HG03095 (cell line): Measurements from ENCODE around the gene B3GALT5.

Experiments used
- ATAC-seq: cut with Tn5 transposase; IDR thresholded peaks from one replicate; pipeline ENCODE4 v1.9.1; 2021; ENCODE audit warnings: moderate library complexity; ENCODE audit not compliant: unreplicated experiment

Gene B3GALT5

DNA sequence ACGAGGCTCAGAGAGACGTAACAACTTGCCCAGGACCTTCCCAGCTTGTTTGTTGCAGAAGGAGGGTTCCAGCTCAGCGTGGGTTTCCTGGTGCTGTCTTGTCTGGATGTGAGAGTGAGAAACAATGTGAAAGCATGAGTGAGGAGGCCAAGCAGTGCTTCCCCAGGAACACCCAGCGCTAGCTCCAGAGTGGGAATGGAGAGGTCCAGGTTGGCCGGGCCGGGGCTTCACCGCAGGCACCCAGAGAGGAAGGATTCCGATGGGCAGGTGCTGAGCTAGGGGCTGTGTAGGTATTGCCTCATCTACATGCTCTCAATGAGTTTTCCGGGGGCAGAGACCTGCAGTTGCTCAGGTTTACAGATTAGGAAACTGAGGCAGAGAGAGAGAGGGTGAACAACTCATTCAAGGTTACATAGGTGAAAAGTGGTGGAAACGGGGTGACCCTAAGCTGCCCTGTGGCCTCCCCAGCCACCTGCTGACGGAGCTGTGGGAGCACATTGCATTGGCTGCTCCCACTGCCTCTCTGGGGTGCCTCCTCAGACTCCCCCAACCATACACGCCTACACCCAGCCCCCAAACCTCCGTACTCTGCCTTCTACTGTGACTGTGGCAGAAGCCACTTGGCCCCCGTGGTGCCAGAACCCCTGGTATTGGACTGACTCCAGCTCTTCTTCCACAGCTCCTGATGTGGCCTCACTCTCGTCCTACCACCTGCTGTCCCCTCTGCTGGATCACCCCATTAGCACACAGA is 51.2 kb downstream of the B3GALT5 start:
- ATAC-seq: no peak

DNA sequence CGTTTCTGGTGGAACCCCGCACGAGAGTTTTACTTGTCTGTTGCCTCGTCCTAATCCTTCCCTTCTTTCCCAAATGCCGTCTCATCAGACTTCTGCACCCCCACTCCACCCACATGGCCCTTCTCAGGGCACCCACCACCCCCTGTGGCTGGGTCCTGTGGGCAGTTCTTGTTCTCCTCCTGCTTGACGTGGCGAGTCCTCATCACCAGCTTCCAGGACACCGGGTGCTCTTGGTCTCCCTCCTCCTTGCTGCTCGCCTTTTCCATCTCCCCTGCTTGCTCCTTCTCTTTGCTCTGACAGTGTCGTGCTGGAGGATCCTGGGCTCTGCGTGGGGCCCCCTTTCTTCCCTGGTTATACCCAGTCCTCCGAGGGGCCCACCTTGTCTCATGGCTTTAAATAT is 51.8 kb downstream of the B3GALT5 start:
- ATAC-seq: no peak

DNA sequence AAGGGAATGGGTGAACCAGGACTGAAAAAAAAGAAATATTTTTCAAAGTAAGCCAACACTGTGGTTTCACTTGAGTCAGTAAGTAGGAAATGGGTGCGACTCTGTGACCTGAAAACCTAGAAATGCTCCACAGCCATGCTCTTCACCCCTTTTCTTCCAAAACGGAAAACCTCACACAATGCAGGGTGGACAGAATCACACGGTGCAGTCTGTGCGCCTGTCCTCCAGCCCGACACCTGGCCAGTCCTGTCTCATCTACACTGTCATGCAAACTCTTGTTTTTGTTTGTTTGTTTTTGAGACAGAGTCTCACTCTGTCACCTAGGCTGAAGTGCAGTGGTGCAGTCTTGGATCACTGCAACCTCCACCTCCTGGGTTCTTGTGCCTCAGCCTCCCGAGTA is 53.3 kb downstream of the B3GALT5 start:
- no peak for ATAC-seq

DNA sequence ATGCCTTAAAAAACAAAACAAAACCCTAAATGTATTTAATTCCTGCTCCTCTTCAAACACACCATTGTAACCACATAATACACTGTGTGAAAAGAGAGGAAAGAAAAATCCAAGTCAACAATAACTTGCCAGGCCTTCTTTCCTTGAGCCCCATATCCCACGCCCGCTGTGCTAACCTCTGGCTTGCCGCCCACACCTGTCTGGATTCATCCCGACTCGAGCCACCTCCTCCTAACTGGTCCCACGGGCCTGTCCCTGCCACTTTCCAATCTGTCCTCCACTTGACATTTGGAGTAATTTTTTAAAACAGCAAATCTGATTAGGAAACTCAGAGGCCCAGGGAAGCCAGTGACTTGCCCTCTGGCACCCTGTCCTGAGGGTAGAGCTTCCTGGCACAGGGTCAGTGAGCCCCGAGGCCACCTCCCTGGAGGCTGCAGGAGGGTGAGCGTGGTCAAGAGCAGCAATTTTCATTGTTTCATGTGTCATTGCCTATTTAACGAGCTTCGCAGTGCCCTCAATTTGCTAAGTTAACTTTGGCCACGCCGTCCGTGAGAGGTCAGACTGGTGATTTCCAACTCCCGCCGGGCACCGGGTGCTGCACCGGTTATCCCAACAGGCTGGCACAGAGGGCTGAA is 54.1 kb downstream of the B3GALT5 start:
- ATAC-seq: no peak

DNA sequence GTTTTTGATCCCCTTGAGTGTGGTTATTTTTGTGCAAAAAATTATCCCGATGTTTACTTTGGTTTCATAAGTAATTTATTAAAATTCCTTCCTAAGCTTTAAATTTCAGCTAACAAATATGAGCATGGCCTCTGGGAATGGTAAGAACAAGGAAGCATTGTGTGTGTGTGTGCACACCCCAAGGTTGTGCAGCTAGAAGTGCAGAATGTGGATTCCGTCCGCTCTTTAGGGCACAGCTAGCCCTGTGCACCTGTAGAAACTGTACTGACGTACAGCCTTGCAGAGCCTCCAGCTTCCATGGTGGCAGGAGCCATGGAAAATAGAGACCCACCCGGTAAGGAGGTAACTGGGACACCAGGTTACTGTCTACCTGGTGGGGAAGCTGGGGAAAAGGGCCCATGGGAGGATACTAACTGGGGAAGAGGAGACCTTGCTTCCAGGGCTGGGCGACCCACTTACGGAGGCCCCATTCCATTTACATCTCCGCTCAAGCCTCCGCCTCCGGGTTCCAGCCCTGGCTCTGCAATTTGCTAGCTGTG is 54.7 kb downstream of the B3GALT5 start:
- no peak for ATAC-seq

DNA sequence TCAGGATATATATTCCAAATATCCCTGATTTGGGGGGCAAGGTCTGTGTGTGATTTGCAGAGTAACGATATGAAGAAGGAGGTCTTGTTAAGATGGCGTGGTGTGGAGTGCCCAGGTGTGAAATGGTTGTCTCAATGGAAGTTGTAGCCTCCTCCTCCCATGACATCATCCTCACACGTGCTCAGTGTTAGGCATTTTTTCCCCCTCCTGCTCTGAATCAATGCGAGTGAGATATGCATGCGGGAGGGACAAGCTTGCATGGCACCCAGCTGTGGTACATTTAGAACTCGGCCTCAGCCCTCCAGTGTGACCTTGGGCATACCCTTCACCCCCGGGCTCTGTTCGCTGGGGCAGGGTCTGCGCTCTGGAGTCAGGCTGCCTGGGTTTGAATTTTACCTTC is 55.6 kb downstream of the B3GALT5 start:
- no peak for ATAC-seq

DNA sequence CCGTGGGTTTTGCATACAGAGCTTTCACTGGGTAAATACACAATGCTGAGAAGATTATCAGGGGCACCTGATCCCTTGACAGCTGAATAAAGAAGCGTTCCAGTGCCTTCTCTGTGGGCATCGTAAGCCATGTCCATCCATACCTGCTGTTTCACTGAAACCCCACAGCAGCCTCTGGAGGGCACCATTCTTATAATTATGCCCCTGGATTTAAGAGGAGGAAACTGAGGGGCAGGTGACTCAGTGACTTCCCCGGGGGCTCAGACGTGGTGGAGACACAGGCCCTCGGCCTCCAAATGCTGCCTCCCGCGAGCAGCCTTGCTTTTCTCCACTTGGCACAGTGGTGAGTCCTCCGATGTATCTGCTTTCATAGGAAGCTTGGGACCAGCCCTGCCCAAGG is 56.7 kb downstream of the B3GALT5 start:
- no peak for ATAC-seq

DNA sequence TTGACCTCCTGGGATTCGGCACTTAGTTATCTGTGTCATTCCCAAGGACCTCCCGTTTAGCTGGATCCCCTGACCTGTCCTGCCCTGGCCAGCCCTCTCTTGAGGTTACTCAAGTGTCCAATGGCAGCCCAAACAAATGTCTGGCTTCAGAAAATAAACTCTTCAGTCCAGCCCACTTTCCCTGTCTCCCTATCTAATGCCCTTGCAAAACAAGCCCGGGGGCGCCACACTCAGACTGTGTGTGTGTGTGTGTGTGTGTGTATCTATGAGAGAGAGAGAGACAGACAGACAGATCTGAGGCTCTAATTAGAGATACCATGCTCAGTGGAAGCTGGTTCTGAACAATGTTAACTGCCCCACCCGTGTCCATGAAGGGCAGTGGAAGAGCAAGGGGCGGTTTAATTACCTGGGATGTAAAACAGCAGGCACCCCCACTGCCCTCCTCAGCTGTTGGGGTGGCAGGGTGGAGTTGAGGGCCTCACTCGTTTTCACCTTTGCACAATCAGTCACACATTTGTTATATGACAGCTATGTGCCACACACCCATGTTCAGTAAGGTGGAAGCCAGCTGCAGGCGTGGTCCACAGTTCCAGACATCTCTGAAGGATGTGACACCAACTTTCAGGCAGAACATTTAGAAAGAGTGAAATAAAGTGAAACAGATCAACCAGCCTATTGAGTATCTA is 57.4 kb downstream of the B3GALT5 start:
- ATAC-seq: no peak

DNA sequence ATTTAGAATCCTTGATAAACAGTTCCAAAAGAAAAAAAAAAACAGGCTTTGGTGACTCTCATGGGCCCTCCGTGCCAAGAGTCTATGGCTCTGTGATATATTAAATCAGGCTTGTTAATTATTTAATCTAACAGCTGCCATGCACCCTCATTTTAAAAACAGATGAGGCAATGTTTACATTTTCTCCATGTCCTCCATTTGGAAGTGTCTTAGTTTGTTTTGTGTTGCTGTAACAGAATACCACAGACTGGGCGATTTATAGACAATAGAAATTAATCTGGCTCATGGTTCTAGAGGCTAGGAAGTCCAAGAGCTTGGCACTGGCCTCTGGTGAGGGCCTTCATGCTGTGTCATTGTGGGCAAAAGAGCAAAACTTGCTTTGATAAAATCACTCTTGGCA is 58.0 kb downstream of the B3GALT5 start:
- no peak for ATAC-seq

DNA sequence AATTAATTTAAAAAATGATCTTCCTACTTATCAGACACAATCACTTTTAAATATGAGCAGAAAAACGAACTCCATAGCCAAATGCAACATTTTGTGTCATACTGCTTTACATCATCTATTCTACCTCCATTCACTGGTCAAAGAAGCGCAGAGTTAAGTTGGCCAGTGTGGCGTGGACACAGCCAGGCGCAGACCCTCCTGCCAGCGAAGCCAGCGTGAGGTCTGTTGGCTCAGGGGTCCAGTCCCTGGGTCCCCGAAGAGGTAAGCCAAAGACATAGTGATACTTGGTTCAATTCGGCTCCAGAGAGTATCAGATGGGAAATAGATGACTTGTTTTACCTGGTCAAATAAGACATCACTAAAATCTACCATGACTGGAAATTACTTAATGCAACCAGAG is 59.2 kb downstream of the B3GALT5 start:
- ATAC-seq: no peak

DNA sequence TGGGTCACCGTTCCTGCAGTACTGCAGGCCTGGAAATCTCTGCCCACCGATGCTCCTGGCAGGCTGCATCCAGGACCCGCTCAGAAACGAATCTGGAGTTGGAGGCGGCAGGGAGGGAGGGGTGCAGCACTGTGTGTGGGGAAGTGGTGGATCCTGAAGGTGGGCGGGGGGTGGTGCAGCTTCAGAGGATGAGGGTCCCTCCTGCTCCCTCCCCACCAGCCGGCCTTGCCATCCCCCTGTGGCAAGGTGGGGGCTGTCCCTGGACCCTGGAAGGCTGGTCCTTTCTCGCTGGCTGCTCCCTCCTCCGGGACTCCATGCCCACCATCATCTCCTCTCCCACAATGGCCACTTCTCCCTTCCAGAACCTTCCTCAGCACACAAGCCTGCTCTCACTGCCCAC is 60.4 kb downstream of the B3GALT5 start:
- ATAC-seq: no peak

DNA sequence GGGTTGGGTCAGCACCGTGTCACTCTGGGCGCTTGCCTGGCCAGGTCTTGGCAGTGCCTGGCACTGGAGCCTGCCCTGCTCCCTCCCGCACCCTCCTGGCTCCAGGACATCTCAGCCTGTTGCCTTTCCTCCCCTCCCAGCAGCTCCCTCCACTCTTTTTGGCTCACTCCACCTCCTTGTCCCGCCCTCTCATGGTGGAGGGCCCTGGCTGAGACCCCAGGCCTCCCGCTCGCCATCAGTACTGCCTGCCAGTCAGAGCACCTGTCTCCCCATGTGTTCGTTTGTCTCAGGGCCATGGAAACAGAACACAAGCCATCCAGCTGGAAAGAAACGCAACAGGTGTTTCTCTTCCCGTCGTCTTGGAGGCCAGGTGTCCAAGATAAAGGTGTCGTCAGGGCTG is 61.0 kb downstream of the B3GALT5 start:
- no peak for ATAC-seq

DNA sequence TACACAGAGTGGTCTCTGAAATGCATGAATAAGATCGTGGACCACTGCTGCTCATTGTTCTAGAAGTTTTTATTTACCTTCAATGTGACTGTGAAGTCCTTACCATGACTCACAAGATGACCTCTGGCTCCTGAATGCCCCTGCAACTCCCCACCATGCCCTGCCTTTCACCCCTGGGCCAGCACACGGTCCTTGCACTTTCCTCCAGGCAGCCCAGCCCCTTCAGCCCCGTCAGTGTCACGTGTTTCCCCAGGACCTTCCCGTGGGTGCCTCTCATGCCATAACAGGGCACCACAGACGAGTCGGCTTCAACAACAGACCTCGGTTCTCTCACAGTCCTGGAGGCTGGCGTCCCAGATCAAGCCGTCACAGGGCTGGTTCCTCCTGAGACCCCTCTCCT is 62.1 kb downstream of the B3GALT5 start:
- no peak for ATAC-seq

DNA sequence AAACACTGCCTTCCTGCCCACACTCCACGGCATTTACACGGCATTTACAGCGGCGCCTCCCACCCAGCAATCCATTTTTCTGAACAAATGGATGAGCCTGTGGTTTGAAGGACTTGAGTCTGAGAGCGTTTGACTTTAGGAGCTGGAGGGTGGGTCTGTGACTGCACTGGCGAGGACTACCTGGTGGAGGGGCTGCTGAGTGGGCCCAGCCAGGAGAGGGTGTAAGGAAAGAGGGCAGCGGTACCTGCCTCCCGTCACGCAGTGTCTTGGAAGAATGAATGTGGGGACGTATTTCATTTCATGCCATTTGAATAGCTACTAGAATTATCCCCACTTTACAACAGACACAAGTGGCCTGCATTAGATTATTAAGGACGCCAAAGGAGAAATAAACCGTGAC is 62.9 kb downstream of the B3GALT5 start:
- no peak for ATAC-seq

DNA sequence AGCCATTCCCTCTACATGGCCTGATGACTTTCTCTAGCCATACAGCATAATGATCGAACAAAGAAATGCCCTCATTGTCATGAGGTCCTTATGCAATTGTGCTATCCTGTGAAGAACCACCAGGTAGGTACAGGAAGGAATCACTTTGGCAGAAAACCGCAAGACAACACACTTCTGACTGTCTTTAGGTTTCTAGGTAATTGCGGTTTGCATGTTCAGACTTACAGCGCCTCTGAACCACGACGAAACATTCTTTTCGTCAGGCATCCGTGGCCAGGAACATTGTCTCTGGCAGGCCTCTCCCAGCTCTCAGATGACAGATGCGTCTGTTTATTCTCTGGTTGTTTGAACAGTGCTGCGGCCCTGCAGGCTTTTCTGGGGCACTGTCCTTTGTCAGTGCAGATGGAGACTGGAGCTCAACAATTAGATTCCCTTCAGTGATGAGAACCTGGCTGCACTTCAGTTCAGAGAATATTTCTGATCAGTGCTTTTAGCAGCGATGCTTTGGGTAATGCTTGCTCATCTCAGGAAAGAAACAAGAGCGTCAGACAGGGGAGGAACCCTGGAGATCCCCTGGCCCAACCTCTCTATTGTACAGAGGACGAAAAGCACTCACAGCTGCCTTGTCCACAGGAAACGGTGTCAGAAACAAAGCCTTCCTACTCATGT is 63.4 kb downstream of the B3GALT5 start:
- no peak for ATAC-seq

DNA sequence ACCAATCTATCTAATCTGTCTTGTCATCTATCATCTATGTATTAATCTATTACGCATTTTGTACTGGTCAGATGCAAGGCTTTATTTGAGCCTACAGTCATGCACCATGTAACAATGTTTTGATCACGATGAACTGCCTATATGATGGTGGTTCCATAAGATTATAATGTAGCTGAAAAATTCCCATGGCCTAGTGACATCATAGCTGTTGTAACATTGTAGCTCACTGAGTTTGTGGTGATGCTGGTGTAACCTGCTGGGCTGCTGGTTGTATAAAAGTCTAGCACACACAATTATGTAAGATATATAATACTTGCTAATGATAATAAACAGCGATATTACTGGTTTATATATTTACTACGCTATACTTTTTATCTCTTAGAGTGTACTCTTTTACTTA is 67.5 kb downstream of the B3GALT5 start:
- no peak for ATAC-seq

DNA sequence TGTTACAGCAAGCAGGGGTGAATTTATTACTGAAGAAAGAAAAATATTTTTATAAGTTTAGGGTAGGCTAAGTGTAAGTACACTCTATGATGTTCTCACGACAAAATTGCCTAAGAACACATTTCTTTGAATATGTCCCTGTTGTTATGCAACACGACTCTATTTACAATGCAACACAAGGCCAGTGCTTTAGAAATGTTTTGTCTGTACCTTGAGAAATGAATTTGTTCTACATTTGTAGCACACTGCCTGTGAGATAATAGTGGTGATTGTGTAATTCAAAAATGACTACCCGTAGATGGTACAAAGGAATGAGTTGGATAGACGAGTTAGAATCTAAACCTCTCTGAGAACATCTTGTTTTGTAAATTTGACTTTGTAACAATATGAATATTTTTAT is 68.5 kb downstream of the B3GALT5 start:
- ATAC-seq: no peak

DNA sequence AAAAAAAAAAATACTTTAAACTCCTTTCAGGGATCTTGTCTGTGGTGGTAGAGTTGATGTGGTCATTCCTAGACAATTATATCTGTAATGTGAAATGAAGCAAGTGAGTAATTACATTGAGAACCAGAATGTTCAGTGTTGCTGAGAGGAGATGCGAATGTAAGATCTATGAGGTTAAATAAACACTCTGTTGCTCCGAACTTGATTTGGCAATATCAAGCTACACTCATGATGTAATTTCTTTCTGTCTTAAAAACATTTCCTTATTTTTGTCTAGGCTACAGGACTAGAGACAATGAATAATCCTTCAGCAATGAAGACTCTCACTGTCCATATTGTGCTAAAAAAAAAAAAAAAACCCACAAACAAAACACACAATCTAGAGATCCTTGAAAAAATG is 69.1 kb downstream of the B3GALT5 start:
- ATAC-seq: no peak

DNA sequence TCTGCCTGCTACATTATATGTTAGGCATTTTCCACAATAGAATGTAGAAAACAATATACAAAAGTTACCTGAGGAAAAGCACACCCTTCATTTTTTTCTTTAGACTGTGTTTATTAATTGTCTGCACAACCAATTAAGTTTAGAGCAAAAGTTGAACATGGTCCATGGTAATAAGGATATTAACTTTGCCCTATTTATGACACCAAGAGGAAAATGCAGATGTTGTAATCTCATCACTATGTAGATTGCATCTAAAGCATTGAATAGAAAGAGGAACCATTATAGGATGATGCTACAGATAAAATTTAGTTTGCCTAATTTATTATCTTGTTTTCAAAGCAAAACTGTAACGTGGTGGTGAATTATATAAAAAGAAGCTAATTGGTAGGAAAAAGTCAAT is 72.5 kb downstream of the B3GALT5 start:
- ATAC-seq: no peak

DNA sequence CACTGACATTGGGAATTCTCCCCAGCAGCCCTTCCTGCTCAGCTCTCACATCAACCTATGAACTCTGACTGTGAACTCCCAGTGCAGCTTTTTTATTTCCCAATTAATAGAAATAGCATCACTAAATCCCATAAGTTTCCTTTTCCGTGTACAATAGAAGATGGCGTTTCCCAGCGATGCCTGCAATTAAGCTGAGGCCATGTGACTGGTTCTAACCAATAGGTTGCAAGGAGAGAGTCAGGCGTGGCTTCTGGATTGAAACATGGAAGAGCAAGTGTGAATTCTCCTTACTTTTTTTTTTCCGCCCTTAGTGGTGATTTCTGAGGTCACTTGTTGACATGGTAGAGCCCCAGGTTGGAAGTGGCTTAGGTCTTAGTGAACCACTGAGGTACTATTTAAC is 73.3 kb downstream of the B3GALT5 start:
- no peak for ATAC-seq

DNA sequence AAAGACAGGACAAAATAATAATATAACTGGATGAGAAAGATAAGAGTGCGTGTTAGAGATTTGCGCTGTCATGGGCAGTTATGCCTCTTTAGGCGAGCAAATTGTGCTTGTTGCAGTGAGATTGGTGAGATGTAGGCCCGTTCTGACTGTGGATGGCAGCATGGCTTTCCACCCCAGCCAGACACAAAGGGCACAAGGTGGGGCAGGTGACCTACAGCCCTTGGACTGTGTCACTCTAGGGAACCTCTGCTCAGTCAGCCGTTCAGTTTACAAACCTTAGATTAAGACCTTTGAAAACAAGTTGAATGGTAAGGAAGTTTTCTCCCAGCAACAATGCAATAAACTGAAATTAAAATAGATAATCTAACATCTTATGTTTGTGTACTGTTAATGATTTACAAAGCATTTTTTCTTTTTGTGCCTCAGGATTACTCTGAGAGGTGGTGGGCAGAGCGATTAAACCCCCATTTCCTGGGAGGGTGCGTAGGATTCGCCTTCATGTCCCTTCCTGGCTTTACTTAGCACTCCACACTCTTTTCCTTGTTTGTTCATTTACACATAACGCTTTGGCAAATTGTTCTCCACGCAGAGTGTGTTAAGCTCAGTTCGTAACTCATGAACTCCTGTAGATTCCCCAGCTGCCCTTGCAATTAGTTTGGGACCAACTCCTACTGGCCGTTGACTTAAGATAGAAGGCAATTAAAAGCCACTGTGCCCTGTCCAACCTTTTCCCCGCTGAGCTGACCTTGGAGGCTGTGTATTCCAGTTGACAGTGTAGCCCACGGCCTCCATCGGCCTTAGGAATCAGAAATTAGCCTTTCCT is 74.1 kb downstream of the B3GALT5 start:
- ATAC-seq: no peak
